Stimulated activated CD4-positive, alpha-beta T cell treated with anti-CD3 and anti-CD28 coated beads, TNF-alpha, amount 100 ng/mL, for 1 hour (primary cell): Measurements from ENCODE around the gene EXOSC2.
"Not testable (repeated sequence)": the region's sequence is repeated elsewhere in the genome, so short reads cannot be mapped to it uniquely, and the experiment has no call there.

Experiments
- DNase-seq, 3 donors: peaks; one replicate each; pipeline ENCODE4 v3.0.0-alpha.2; 2020; ENCODE audit warnings: low read depth in 3 of 3, low spot score in 1 of 3

Gene EXOSC2

GRCh38 chr9:130667120-130667435, 26.5 kb upstream of the EXOSC2 start:
- no peak for DNase-seq

- DNase-seq, result no peak
Observed at GRCh38 chr9:130668196-130668595, 25.4 kb upstream of the EXOSC2 start.

GRCh38 chr9:130668659-130669058, 24.9 kb upstream of the EXOSC2 start:
- DNase-seq, result no peak

- no peak for DNase-seq
Observed at GRCh38 chr9:130669965-130670364, 23.6 kb upstream of the EXOSC2 start.

- DNase-seq, result no peak
Observed at GRCh38 chr9:130670644-130671043, 22.9 kb upstream of the EXOSC2 start.

GRCh38 chr9:130672466-130672865, 21.1 kb upstream of the EXOSC2 start:
- no peak for DNase-seq

GRCh38 chr9:130672933-130673615, 20.5 kb upstream of the EXOSC2 start:
- DNase-seq, result no peak

GRCh38 chr9:130675396-130675795, 18.2 kb upstream of the EXOSC2 start:
- DNase-seq, result no peak

- no peak for DNase-seq
Observed at GRCh38 chr9:130677252-130677651, 16.3 kb upstream of the EXOSC2 start.

GRCh38 chr9:130680836-130681768, 12.5 kb upstream of the EXOSC2 start:
- DNase-seq, result peak in 2 of 3 donors; percentile 18 to 54

GRCh38 chr9:130681769-130682420, 11.7 kb upstream of the EXOSC2 start:
- no peak for DNase-seq

GRCh38 chr9:130682421-130683121, 11.0 kb upstream of the EXOSC2 start:
- DNase-seq, result peak in 1 of 3 donors; percentile 55

- no peak for DNase-seq
Observed at GRCh38 chr9:130685104-130685503, 8.5 kb upstream of the EXOSC2 start.

- not testable (repeated sequence) for DNase-seq
Observed at GRCh38 chr9:130685945-130686344, 7.6 kb upstream of the EXOSC2 start.

- DNase-seq, result no peak
Observed at GRCh38 chr9:130687615-130688014, 6.0 kb upstream of the EXOSC2 start.

- DNase-seq, result no peak
Observed at GRCh38 chr9:130688072-130688471, 5.5 kb upstream of the EXOSC2 start.

GRCh38 chr9:130689572-130689936, 4.0 kb upstream of the EXOSC2 start:
- DNase-seq, result no peak

- no peak for DNase-seq
Observed at GRCh38 chr9:130689937-130690700, 3.5 kb upstream of the EXOSC2 start.

- DNase-seq, result no peak
Observed at GRCh38 chr9:130692321-130692720, 1.3 kb upstream of the EXOSC2 start.

- DNase-seq, result no peak
Observed at GRCh38 chr9:130693101-130693425, 517 bp upstream of the EXOSC2 start.

- no peak for DNase-seq
Observed at GRCh38 chr9:130694205-130694604, 625 bp downstream of the EXOSC2 start.
